ENCODE data around the gene ACAA1.

Gene ACAA1

DNA sequence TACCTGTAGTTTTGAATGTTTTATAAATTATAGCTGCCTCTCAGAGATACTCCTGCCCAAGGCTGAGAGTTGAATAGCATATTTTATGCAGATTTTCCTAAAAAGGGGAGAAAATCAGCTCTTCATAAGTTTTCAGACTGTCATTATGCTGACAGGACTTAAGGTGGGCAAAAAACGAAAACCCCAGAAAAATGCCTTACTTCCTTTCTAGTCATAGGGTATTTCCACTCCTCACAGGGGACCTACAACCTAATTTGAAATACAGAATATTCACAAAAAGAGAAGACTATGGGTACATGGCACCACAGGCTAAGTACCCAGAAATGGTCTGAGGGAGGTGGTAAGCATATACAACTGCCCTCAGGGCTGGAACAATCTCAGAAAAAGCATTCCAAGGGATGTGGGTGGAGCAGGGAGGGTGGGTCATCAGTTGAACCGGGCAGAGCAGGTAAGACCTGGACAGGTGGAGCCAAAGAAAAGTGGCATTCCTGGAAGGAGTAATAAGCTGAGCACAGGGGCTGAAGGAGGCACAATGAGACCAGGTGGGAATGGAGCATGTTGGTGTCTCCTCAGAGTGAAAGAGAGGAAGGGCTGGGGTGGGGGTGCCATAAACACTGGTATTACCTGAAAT, 17.8 kb upstream of the ACAA1 start:
- DNase-seq (ENCODE audit: low read depth, low spot score): no peak

DNA sequence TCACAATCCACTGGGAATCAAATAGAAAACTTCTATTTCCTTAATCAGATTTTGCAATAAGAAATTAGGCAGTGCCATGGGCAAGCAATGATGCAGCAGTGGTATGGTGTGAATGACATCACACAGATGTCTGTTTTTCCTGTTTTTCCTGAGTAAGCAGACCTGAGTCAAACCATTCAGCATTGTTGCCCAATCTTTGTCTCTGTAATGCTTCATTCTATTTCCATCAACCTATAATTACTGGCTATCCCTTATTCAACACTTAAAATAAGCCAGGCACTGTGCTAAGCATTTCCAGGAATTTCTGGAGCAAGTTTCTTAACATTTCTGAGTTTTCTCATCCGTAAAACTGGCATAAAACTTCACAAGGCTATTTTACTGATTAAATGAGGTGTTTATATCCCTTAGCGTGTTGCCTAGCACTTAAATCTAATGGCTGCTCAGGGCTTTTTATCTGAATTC, 17.1 kb upstream of the ACAA1 start:
- DNase-seq (ENCODE audit: low read depth, low spot score): no peak

DNA sequence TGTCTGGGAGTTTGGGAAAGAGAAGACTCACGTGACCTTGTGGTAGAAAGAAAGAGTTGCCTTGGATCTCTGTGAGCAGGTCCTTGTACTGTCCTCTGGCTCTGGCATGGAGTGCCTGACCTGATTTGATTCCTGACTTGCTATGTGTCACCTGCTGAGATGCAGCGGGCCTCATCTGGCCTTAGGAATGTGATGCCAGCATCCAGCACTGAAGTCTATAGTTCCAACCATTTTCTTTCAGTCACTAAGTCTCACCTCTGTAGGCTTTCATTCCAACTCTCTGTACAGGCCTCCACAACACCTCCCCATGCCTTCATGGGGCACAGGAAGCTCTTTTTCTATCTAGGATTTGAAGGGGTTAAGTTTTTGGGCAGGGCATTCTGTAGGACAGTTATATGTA, 16.3 kb upstream of the ACAA1 start:
- no peak for DNase-seq (ENCODE audit: low read depth, low spot score)

DNA sequence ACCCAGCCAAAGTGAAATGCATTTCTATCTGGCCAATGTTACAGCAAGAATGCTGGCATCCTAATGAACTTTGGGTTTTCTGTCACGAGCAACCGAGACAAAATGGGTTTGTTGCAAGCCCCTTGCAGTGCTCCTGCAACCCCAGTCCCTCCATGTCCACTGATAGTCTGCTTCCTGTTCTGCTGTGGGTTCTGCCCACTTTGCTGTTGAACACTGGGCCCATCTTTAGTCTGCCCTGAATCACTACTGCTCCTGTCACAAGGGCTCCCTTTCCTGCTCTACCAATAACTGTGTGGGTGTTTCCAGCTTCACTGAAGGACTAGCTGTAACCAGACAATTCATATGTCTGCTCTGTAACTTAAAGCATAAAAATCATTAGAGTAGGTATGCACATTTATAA, 15.7 kb upstream of the ACAA1 start:
- DNase-seq (ENCODE audit: low read depth, low spot score): no peak

DNA sequence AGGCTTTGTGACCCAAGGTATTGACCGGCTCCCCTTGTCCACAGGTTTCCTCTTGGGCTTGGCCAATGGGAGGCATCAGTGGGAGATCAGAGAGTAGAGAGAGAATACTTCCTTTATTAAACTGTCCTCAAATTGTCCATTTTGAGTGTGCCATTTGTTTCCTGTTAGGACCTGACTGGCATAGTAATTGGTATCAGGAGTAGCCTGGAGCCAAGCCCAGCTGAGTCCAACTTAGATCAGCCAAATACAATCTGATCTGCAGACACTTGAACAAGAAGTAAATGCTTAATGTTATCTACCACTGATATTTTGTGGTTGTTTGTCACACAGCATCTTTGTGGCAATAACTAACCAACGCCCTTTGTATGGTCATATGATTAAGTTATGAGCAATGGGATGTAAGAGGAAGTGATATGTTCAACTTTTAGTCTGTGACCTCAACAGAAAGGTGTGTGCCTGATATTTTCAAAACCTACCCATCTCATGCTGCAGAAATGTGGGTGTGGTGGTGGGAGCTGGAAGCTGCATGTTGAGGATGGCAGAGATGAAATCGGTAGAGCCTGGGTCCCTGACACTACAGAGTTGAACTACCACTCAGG, 14.8 kb upstream of the ACAA1 start:
- no peak for DNase-seq (ENCODE audit: low read depth, low spot score)

DNA sequence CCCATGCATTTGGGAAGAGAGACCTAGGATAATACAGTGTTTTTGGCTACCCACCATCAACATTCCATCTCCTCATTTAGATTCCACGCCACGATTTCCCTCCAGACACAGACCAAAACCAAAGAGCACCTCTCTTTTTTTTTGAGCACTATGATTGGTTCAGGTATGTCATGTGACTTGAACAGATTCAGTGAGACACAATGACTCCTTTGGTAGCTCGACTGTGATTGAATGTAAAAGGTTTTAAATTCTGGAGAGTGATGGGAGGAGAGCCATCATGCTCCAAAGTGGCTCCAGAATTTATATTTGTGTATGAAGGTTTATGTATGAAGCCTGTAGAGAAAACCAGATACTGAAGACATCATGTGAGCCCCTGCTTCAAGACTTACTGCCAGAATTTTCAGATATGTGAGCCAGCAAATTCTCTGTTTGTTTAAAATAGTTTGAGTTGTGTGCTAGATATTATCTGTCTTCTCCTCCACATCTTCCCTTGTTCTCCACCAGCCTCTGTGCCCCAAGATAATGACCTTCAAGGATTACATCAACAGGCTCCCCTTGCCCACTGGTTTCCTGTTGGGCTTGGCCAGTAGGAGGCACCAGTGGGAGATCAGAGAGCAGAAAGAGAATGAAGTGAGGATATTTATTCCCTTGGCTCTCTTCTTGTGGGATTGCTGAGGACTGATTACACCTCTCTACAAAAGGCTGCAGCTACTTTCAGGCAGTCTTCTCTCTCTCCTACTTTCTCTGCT, 14.0 kb upstream of the ACAA1 start:
- no peak for DNase-seq (ENCODE audit: low read depth, low spot score)

DNA sequence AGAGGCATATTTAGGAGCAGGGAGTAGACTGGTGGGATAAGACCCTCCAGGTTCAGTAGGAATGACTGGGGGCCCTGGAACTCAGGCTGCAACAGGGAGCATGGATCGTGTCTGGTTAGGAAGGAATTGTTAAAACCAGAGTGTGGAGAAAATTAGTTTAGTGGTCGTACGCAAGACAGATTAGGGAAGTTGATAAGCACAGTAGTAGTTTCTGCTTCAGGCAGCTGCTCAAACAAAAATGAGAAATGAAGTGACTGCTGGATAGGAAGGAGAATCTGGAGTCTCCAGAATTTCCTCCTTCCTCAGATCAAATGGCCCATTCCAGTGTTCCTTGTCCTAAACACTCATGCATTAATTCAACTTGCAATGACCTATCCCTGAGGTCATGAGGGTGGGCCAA, 12.8 kb upstream of the ACAA1 start:
- DNase-seq (ENCODE audit: low read depth, low spot score): no peak

DNA sequence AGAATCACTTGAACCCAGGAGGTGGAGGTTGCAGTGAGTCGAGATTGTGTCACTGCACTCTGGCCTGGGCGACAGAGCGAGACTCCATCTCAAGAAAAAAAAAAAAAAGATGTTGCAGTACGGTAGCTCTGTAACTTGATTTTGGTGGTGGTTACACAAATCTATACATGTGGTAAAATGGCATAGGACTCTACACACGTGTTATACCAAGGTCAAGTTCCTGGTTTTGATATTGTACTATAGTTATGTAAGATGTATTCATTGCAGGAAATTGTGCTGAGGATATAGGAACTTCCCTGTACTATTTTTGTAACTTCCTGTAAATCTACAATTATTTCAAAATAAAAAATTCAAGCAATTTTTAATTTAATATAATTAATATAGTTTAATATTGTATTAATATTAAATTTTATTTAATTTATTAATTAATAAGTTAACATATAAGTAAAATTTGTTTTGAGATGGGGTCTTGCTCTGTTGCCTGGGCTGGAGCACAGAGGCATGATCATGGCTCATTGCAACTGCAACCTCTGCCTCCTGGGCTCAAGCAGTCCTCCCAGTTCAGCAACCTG, 11.5 kb upstream of the ACAA1 start:
- DNase-seq (ENCODE audit: low read depth, low spot score): no peak

DNA sequence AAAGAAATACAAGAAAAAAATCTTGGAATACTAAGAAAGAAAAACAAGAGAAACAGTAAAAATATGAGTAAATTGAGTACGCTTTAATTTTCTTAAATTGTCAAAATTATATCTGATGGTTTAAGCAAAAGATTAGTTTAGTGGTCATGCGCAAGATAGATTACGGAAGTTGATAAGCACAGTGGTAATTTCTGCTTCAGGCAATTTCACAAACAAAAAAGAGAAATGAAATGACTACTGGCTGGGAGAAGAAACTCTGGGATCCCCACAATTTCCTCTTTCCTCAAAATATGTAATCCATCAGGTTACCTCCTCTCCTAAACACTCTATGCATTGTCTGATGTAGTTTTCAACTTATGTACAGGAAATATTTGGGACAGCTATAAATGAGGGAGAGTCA, 10.5 kb upstream of the ACAA1 start:
- DNase-seq (ENCODE audit: low read depth, low spot score): no peak

DNA sequence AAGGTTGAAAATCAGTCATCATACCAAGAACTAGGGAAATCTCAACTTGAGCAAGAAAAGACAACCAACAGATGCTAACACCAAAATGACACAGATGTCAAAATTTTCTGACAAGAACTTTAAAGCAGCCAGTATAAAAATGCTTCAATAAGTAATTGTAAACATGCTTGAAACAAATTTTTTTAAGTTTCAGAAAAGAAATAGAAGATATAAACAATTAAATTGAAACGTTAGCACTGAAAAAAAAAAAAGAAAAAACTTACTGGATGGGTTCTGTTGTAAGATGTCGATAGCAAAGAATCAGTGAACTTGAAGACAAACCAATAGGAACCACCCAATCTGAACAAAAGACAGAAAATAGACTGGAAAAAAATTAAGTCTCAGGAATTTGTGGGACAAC, 9.6 kb upstream of the ACAA1 start:
- DNase-seq (ENCODE audit: low read depth, low spot score): no peak

DNA sequence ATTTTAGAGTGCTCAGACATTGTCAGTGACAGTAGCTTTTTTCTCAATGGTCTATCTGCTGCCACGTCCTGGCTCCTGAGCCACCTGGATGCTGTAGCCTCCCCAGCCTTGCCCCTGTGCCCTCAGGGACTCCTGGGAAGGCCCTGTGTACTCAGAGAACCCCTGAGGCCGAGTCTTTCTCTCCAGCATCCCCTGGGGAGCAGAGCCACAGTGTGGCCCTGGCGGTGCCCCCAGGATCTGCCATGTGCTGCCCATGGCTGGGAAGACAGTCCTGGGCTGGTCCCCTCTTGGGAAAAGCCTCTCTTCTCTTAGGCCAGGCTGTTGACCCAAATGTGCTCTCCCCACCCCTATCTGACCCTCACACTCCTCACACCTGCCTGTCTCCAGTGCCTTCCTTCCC, 6.6 kb upstream of the ACAA1 start:
- no peak for DNase-seq (ENCODE audit: low read depth, low spot score)

DNA sequence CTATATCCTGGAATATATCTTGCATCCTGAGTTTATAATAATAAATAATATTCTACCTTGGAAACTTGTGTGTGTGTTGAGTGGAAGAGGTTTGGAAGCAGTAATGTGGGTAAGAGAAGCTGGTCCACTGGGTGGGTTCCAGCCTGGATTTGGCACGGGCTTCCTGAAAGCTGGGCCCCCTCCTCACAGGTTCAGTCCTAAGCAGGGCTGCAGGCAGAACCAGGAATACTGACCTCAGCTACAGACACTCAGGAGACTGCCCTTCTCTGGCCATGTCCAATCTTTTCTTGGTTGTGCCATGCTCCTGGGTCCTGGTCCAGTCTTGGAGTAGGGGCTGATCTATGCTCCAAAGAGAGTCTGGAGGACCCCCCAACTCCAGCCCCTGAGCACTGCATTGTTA, 6.0 kb upstream of the ACAA1 start:
- DNase-seq (ENCODE audit: low read depth, low spot score): no peak

DNA sequence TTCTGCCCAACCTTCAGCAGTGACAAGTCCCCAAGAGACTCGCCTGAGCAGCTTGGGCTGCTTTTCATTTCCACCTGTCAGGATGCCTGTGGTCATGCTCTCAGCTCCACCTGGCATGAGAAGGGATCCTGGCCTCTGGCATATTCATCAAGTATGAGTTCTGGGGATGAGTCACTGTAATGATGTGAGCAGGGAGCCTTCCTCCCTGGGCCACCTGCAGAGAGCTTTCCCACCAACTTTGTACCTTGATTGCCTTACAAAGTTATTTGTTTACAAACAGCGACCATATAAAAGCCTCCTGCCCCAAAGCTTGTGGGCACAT, 5.0 kb upstream of the ACAA1 start:
- no peak for DNase-seq (ENCODE audit: low read depth, low spot score)

DNA sequence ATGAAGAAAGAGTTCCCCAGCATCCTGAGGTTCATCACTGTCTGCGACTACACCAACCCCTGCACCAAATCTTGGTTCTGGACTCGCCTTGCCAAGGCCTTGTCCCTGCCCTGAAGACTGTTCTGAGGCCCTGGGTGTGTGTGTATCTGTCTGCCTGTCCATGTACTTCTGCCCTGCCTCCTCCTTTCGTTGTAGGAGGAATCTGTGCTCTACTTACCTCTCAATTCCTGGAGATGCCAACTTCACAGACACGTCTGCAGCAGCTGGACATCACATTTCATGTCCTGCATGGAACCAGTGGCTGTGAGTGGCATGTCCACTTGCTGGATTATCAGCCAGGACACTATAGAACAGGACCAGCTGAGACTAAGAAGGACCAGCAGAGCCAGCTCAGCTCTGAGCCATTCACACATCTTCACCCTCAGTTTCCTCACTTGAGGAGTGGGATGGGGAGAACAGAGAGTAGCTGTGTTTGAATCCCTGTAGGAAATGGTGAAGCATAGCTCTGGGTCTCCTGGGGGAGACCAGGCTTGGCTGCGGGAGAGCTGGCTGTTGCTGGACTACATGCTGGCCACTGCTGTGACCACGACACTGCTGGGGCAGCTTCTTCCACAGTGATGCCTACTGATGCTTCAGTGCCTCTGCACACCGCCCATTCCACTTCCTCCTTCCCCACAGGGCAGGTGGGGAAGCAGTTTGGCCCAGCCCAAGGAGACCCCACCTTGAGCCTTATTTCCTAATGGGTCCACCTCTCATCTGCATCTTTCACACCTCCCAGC, 4.4 kb upstream of the ACAA1 start:
- no peak for DNase-seq (ENCODE audit: low read depth, low spot score)

DNA sequence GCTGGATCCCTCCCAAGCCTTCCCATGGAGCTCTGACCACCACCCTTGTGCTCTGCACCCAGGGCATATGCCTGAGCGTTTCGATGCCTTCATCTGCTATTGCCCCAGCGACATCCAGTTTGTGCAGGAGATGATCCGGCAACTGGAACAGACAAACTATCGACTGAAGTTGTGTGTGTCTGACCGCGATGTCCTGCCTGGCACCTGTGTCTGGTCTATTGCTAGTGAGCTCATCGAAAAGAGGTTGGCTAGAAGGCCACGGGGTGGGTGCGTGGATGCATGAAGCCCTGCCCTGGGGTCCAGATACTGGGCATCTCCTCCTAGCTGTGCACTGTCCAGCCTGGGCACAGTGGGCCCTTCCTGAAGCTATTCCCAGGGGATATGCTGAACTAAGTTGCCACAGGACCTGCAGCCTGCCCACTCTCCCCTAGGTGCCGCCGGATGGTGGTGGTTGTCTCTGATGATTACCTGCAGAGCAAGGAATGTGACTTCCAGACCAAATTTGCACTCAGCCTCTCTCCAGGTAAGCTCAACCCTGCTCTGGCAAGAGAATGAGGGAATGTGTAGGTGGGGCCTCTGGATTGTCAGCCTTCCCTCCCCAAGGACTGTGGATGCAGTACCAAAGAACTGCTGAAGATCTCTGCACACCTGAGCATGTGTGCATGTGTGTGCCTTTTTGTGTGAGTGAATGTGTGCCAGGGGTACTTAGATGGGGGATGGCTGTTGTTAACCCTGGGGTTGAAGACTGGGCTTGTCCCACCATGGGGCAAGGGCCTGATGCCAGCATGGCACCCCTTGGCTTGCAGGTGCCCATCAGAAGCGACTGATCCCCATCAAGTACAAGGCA, 3.6 kb upstream of the ACAA1 start:
- no peak for DNase-seq (ENCODE audit: low read depth, low spot score)

DNA sequence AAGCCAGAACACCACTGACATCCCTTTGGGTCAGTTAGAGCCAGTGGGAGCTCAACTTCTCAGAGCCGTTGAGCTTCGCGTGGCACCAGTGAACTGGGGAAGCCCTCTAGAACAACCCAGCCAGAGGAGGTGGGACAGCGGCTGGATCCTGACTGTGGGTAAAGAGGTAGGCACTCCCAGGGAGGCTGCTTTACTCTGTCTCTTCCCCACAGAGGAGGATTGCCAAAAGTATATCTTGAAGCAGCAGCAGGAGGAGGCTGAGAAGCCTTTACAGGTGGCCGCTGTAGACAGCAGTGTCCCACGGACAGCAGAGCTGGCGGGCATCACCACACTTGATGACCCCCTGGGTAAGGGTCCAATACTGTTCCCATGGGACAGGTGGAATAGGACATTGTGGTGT, 2.7 kb upstream of the ACAA1 start:
- DNase-seq (ENCODE audit: low read depth, low spot score): no peak

DNA sequence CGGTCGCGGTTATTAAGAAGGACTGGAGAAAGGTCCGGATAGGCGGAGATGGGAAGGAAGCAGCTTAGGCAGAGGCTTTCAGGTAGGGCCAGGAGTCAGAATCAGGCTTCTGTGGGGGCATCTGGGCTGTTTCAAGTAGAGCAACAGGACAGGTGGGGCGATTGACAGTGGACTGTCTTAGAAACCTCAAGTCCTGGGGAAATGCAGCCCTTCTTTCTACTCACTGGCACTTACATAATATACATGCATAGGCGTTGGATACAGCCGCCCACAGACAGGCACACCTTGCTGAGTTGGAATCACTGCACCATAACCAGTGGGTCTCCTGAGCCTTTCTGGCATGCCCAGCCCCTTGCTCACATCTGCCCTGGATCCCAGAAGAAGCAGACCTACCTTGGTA, 2.3 kb upstream of the ACAA1 start:
- DNase-seq (ENCODE audit: low read depth, low spot score): no peak

DNA sequence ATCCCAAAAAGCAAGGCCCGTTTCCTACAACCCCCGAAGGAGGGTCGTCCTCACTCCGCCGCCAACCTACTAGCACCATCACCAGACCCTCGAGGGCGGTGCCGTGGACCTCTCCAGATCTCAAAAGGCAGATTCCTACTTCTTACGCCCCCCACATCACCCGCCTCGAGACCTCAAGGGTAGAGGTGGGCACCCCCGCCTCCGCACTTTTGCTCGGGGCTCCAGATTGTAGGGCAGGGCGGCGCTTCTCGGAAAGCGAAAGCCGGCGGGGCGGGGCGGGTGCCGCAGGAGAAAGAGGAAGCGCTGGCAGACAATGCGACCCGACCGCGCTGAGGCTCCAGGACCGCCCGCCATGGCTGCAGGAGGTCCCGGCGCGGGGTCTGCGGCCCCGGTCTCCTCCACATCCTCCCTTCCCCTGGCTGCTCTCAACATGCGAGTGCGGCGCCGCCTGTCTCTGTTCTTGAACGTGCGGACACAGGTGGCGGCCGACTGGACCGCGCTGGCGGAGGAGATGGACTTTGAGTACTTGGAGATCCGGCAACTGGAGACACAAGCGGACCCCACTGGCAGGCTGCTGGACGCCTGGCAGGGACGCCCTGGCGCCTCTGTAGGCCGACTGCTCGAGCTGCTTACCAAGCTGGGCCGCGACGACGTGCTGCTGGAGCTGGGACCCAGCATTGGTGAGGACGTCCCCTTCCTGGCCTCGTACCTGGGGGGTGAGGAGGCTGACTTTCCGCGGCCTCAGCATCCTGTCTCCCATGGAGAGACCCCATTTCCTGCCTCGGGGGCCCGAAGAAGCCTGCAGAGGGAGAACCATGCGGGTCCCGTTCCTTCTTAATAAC, 1.6 kb upstream of the ACAA1 start, which contains the start of gene MYD88:
TSS of gene MYD88 (plus strand) at position 313 of the 842 bp plus-strand sequence. CDS start at position 353, 40 bp downstream.
- no peak for DNase-seq (ENCODE audit: low read depth, low spot score)

DNA sequence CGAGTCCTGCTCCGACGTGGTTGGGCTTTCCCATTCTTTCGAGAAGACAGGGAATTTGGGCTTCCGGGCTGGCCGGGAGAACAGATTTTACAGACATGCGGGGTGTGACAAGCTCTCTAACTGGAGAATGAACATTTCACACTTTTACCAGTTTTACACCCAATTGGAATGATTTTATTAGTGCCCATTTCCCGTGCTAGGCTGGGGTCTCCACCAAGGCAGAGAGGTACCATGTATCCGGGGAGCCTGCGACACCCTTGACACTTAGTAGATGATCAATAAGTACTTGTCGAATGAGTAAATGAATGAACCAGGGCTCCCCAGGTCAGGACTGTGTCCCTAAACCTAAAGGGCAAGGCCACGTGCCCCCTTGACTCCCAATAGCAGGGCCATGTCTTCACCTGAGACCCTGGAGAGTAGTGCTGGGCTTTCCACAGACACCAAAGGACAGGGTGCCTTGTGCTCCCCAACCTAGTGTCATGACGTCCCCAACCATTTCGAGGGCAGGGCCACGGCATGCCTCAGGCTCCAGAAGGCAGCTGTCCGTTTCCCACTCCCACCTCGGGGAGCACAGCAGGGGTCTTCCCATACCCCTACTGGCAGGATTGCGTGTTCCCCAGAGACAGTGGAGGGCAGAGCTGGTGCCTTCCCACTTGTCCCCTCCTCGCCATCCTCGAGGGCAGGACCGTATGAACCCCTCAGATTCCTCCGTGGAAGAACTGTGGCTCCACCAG, 855 bp upstream of the ACAA1 start:
- peak; percentile 46 for DNase-seq (ENCODE audit: low read depth, low spot score)

DNA sequence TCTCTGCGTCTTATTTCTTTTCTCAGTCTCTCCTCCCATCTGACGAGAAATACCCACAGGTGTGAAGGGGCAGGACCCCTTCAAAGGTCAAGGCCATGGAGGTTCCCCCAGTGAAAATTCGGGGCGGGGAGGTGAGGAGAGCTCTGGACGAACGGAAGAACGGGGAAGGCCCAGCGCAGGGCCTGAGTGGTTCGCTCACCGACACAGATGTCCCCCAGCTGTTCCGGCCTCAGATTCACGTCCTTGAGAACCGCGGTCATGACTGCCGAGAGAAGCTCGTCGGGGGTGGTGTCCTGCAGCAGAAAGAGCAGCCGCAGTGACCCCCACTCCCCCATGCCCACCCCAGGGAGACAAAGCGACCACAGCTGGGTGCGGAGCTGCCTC, 542 bp downstream of the ACAA1 start:
- no peak for DNase-seq (ENCODE audit: low read depth, low spot score)
